HG03354 (cell line): ENCODE data around the gene TMEM167B.
"Not testable (repeated sequence)": the region's sequence is repeated elsewhere in the genome, so short reads cannot be mapped to it uniquely, and the experiment has no call there.

ENCODE experiments used
- ATAC-seq: cut with Tn5 transposase; IDR thresholded peaks from one replicate; pipeline ENCODE4 v1.9.1; 2021; ENCODE audit warnings: mild to moderate bottlenecking; ENCODE audit not compliant: unreplicated experiment, poor library complexity, severe bottlenecking

TMEM167B gene

DNA sequence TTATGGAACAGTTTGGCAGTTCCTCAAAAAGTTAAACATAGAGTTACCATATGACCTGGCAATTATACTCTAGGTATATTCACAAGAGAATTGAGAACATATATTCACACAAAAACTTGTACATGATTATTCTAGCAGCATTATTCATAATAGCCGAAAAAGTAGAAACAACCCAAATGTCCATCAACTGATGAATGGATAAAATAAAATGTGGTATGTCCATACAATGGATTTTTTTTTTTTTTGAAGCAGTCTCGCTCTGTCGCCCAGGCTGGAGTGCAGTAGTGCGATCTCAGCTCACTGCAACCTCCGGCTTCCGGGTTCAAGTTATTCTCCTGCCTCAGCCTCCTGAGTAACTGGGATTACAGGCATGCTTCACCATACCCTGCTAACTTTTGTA lies 52.2 kb downstream of the TMEM167B start:
- not testable (repeated sequence) for ATAC-seq
